ENCODE data around the gene PPP1R26. TPM values are rescaled to one million over a fixed set of nuclear protein-coding genes. Genes with fewer than 3 reads are reported as not detected.
"Not testable (repeated sequence)": the region's sequence is repeated elsewhere in the genome, so short reads cannot be mapped to it uniquely, and the experiment has no call there.

Gene PPP1R26
- polyA plus RNA-seq, 6 donors from 2014 or later, result 0.27 to 0.47 (median 0.37) TPM; not detected in 3

DNA sequence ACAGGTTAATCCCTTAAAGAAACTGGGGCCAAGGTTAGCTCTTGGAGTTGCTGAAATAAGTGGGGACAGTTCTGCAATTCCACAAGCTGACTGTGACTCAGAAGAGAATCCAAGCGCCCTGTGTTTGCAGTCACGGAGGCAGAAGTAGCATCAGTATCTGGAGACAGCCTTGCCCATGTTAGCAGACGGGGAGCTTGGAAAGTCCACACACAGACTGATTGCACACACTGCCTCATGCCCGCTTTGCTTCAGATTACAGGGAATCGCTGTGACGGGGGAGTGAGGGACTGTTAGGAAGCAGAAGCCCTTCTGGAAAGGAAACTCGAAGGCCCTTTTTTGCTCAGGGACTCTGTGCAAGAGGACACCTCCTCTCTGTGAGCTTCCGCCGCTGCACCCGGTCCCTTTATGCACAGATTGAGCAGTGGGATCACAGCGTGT, 30.9 kb upstream of the PPP1R26 start:
- peaks cover 0 to 4% (median 0%) of the 10 kb centered on the region in 3 donors for H3K4me1 Mint-ChIP-seq
- no peaks in the 10 kb centered on the region for H3K36me3 Mint-ChIP-seq
- ATAC-seq (ENCODE audit: low read depth in 2 of 2), result no peak
- H3K27ac Mint-ChIP-seq, result no peak overlapping the region
- H3K4me3 Mint-ChIP-seq, result no peak overlapping the region
- no peak for DNase-seq
- H3K27me3 Mint-ChIP-seq, result no peaks in the 10 kb centered on the region
- peaks cover 0 to 7% (median 2%) of the 10 kb centered on the region in 7 donors for H3K9me3 Mint-ChIP-seq

DNA sequence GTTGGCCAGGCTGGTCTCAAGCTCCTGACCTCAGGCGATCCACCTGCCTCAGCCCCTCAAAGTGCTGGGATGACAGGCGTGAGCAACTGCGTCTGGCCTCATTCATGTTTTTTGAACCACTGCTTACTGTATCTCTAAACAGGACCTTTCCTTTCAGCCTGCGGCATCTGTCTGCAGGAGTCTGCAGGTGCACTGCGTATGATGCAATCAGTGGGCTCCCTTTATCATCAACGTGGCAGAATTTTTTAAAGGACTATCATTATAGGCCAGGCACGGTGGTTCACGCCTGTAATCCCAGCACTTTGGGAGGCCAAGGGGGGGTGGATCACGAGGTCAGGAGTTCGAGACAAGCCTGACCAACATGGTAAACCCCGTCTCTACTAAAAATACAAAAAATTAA, 30.1 kb upstream of the PPP1R26 start:
- not testable (repeated sequence) for H3K27ac Mint-ChIP-seq; H3K9me3 Mint-ChIP-seq; H3K27me3 Mint-ChIP-seq; H3K36me3 Mint-ChIP-seq; DNase-seq; ATAC-seq (ENCODE audit: low read depth in 2 of 2); H3K4me3 Mint-ChIP-seq; H3K4me1 Mint-ChIP-seq

DNA sequence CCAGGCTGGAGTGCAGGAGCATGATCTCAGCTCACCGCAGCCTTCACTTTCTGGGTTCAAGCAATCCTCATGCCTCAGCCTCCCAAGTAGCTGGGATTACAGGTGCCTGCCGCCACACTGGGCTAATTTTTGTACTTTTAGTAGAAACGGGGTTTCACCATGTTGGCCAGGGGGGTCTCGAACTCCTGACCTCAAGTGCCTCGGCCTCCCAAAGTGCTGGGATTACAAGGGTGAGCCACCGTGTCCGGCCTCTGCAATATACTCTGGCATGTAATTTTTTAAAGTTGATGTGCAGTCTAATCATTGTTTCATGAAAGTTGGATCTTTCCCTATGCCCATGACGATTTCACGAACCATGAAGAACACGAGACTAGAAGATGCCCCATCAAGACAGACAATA, 28.6 kb upstream of the PPP1R26 start:
- no peaks in the 10 kb centered on the region for H3K36me3 Mint-ChIP-seq

DNA sequence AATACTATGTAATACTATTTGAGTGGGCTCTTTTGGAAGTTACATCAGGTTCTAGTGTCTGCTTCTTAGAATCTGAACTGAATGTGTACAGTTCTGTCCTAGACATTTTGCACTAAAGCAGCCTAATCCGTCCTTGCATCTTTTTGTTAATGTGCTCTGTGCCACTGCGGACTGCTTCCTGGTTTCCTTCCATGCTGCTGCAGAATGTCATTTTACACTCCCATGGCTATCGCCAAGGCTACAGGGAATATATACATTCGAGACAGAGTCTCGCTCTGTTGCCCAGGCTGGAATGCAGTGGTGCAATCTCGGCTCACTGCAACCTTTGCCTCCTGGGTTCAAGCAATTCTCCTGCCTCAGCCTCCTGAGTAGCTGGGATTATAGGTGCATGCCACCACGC, 27.7 kb upstream of the PPP1R26 start:
- H3K36me3 Mint-ChIP-seq; ATAC-seq (ENCODE audit: low read depth in 2 of 2); H3K4me1 Mint-ChIP-seq; H3K9me3 Mint-ChIP-seq; DNase-seq; H3K4me3 Mint-ChIP-seq: not testable (repeated sequence)
- Mint-ChIP-seq H3K27me3 (peaks cover 5 to 19% (median 8%) of the 10 kb centered on the region in 3 donors), H3K27ac (peak overlapping the region in 1 of 6 donors; percentile 33)

More for the DNA sequence above, 28.6 kb upstream of the PPP1R26 start:
- Mint-ChIP-seq H3K4me1 (no peaks in the 10 kb centered on the region), H3K4me3 (no peak overlapping the region), H3K9me3 (peaks cover 0 to 9% (median 4%) of the 10 kb centered on the region in 7 donors), H3K27ac (no peak overlapping the region), H3K27me3 (peaks cover 5 to 14% (median 8%) of the 10 kb centered on the region in 3 donors)
- ATAC-seq (ENCODE audit: low read depth in 2 of 2) (no peak), DNase-seq (no peak)

DNA sequence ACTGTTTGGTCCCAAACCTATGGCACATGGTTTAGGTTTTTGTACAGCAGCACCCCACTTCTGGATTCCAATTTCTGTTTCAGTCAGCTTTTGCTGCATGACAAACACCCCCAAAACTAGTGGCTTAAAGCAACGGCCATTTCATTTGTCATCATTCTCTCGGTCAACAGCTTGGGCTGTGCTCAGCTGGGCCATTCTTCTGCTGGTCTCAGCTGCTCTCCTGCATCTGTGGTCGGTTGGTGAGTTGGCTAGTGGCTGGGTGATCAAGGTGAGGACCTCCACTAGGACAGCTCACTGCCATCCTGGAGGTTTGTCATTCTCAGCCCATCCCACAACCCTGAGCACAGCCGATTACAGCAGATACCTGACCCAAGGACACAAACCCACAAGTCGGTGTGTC, 24.8 kb upstream of the PPP1R26 start:
- ATAC-seq (ENCODE audit: low read depth in 2 of 2) (no peak), DNase-seq (no peak)
- Mint-ChIP-seq H3K4me3 (no peak overlapping the region), H3K4me1 (no peaks in the 10 kb centered on the region), H3K9me3 (peaks cover 2 to 13% (median 5%) of the 10 kb centered on the region in 7 donors), H3K27ac (no peak overlapping the region), H3K36me3 (peaks cover 0 to 4% of the 10 kb centered on the region in 2 donors), H3K27me3 (peaks cover 13 to 33% (median 31%) of the 10 kb centered on the region in 3 donors)

DNA sequence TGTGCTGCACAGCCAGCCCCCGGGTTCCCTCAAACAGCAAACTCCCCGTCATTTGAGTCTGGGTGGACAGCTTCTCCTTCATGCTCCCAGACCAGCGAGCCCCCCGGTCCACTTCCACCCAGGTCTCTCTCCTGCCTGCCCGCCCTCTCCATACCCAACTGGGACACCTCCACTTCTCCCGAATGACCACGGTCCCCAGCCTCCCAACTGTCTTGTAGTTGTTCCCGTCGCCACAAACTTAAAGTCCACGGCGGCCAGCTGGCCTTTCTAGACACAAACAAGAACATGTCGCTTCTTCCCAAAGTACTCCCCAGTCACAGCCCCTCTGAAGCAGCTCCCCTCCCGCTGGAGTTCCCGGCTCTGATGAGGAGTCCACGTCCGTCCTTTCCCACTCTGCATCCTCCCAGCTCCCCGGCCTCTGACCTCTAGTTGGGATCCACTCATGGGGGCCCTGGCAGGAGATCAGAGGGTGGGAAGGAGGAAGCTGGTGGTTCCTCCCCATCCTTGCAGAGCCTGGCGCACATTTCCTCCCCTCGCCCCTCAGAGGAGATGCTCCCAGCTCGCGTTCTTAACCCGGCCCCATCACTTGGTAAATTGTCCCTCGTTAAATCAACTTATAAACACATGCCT, 24.1 kb upstream of the PPP1R26 start:
- Mint-ChIP-seq H3K4me3 (no peak overlapping the region), H3K4me1 (no peaks in the 10 kb centered on the region), H3K9me3 (peaks cover 2 to 13% (median 5%) of the 10 kb centered on the region in 7 donors), H3K27me3 (peaks cover 14 to 39% (median 38%) of the 10 kb centered on the region in 3 donors), H3K36me3 (peaks cover 0 to 4% of the 10 kb centered on the region in 2 donors), H3K27ac (no peak overlapping the region)
- ATAC-seq (ENCODE audit: low read depth in 2 of 2) (no peak), DNase-seq (no peak)

DNA sequence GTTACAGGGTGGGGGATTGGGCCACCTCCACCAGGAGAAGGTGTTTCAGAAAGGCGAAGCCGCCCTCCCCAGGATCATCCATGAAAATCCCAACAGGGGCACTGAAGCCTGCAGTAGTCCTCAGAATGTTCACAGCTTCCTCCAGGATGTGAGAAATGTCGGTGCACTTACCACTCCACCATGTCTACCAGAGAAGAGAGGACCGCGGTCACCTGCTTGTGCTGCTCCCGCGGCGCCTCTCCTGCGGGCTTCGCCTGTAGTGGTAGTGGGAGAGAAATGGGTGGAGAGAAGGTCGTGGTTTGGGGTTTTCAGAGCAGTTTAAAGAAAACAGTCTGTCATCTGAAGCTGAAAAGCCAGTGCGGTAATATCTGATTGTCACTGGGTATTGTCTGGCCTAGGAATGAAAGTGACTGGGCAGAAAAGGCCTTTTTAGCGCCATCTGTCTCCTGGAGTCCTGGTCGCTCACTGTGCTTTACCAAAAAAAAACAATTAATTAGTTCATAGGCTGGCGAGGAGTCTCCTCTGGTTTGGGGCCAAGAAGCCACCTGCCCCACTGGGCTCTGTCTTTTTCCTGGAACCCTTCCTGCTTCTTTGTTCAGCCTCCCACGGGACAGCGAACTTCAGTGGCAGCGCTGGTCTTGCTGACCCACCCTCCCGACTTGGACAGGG, 23.0 kb upstream of the PPP1R26 start:
- Mint-ChIP-seq H3K4me3 (no peak overlapping the region), H3K9me3 (peaks cover 2 to 13% (median 5%) of the 10 kb centered on the region in 7 donors), H3K27me3 (peaks cover 19 to 46% (median 43%) of the 10 kb centered on the region in 3 donors), H3K4me1 (no peaks in the 10 kb centered on the region), H3K27ac (peak overlapping the region in 1 of 6 donors; percentile 70), H3K36me3 (peaks cover 0 to 4% of the 10 kb centered on the region in 2 donors)
- ATAC-seq (ENCODE audit: low read depth in 2 of 2) (no peak), DNase-seq (no peak)

DNA sequence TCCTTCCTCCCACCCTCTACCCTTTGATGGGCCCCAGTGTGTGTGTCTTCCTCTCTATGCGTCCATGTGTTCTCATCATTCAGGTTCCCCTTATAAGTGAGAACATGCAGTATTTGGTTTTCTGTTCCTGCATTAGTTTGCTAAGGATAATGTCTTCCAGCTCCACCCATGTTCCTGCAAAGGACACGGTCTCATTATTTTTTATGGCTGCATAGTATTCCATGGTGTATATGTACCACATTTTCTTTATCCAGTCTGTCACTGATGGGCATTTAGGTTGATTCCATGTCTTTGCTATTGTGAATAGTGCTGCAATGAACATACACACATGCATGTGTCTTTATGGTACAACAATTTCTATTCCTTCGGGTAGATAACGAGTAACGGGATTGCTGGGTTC, 21.1 kb upstream of the PPP1R26 start:
- not testable (repeated sequence) for H3K27ac Mint-ChIP-seq; DNase-seq; ATAC-seq (ENCODE audit: low read depth in 2 of 2); H3K4me3 Mint-ChIP-seq; H3K36me3 Mint-ChIP-seq; H3K4me1 Mint-ChIP-seq
- peaks cover 30 to 56% (median 55%) of the 10 kb centered on the region in 3 donors for H3K27me3 Mint-ChIP-seq
- H3K9me3 Mint-ChIP-seq, result peaks cover 2 to 13% (median 5%) of the 10 kb centered on the region in 7 donors

DNA sequence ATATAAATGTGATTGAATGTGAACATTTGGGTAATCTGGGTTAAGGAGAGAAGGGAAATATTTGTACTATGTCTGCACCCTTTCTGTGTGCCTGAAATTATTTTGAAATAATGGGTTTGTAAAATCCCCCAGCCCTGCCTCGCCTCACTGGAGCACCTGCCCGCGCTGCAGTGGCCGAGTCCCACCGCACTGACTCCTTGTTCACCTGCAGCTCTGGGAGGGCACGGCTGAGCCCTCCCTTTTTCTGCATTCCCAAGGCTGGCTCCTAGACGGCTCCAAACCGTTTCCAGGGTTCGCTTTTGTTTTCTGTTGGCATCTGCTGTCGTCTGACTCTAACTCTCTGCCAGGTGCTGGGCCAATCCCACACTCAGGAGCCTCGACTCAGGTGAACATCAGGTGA, 17.6 kb upstream of the PPP1R26 start:
- Mint-ChIP-seq H3K9me3 (peaks cover 0 to 5% (median 4%) of the 10 kb centered on the region in 7 donors), H3K36me3 (peaks cover 0 to 4% of the 10 kb centered on the region in 2 donors), H3K27me3 (peaks cover 30 to 68% (median 53%) of the 10 kb centered on the region in 3 donors), H3K27ac (no peak overlapping the region), H3K4me3 (no peak overlapping the region), H3K4me1 (no peaks in the 10 kb centered on the region)
- ATAC-seq (ENCODE audit: low read depth in 2 of 2) (no peak), DNase-seq (no peak)

DNA sequence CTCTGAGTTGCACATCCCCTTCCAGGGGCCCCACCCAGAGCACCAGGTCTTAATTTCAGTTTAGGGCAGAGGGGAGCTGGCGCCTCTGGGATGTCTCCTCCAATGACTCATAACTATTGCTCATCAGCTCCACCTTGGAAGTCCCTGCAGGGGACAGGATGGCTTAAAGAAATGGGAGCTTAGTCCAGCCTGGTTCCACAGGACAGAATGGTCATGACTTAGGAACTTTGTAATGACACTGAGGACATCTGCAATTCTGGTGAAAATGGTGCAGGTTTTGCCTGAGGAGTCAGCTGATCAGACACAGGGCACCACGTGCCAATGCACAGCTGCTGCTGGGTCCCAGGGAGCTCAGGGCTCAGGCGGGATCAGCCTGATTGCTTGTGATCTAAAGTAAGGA, 16.4 kb upstream of the PPP1R26 start:
- Mint-ChIP-seq H3K9me3 (peaks cover 0 to 5% (median 4%) of the 10 kb centered on the region in 7 donors), H3K4me1 (no peaks in the 10 kb centered on the region), H3K36me3 (peaks cover 0 to 4% of the 10 kb centered on the region in 2 donors), H3K27me3 (peaks cover 35 to 68% (median 57%) of the 10 kb centered on the region in 3 donors), H3K27ac (no peak overlapping the region), H3K4me3 (no peak overlapping the region)
- DNase-seq (no peak), ATAC-seq (ENCODE audit: low read depth in 2 of 2) (no peak)

DNA sequence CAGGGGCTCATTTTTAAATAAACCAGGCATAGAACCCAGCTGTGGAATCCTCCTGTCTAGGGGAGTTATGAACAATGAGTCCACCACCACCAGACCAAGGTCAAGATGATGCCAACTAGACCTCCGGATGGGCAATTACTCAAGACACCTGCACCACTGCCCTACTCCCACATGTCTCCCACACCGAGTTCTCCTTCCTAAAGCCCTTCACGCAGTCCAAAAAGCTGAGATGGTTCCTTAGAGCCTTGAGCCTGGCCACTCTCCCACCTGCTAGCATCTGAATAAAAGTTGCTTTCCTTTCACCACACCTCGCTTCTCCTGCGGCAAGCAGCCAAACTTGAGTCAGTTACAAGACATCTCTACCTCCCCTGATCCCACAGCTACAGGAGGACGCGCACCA, 15.4 kb upstream of the PPP1R26 start:
- peak overlapping the region in 1 of 6 donors; percentile 33 for H3K27ac Mint-ChIP-seq

DNA sequence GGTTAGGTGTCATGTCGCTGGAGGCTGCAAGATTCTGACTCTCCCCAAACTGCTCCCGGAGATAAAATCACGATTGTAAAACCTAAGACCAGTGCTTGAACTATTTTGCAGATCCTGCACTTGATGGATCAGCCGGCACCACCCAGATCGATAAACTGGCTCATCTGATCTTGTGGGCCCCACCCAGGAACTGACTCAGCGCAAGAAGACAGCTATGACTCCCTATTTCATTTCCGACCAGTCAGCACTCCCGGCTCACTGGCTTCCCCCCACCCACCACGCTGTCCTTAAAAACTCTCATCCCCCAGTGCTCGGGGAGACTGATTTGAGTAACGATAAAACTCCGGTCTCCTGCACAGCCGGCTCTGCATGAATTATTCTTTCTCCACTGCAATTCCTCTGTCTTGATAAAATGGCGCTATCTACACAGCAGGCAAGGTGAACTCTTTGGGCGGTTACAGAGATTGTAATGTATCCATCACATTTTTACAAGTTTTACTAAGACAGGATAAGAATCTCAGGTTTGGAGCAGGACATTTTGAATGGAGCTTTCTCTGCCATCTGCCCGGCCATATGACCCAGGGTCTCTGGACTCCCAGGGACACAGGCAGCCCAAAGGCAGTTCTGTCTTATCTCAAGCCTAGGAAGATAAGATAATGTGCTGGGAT, 10.6 kb upstream of the PPP1R26 start:
- Mint-ChIP-seq H3K4me1 (peaks cover 0 to 4% (median 0%) of the 10 kb centered on the region in 3 donors), H3K27me3 (peaks cover 37 to 70% (median 42%) of the 10 kb centered on the region in 3 donors), H3K27ac (no peak overlapping the region), H3K36me3 (peaks cover 0 to 8% of the 10 kb centered on the region in 2 donors), H3K4me3 (no peak overlapping the region), H3K9me3 (no peaks in the 10 kb centered on the region)
- ATAC-seq (ENCODE audit: low read depth in 2 of 2) (no peak), DNase-seq (no peak)

More for the DNA sequence above, 15.4 kb upstream of the PPP1R26 start:
- no peaks in the 10 kb centered on the region for H3K36me3 Mint-ChIP-seq
- no peaks in the 10 kb centered on the region for H3K9me3 Mint-ChIP-seq
- H3K27me3 Mint-ChIP-seq, result peaks cover 40 to 69% (median 52%) of the 10 kb centered on the region in 3 donors
- H3K4me3 Mint-ChIP-seq, result no peak overlapping the region
- DNase-seq, result no peak
- H3K4me1 Mint-ChIP-seq, result no peaks in the 10 kb centered on the region
- ATAC-seq (ENCODE audit: low read depth in 2 of 2), result no peak

DNA sequence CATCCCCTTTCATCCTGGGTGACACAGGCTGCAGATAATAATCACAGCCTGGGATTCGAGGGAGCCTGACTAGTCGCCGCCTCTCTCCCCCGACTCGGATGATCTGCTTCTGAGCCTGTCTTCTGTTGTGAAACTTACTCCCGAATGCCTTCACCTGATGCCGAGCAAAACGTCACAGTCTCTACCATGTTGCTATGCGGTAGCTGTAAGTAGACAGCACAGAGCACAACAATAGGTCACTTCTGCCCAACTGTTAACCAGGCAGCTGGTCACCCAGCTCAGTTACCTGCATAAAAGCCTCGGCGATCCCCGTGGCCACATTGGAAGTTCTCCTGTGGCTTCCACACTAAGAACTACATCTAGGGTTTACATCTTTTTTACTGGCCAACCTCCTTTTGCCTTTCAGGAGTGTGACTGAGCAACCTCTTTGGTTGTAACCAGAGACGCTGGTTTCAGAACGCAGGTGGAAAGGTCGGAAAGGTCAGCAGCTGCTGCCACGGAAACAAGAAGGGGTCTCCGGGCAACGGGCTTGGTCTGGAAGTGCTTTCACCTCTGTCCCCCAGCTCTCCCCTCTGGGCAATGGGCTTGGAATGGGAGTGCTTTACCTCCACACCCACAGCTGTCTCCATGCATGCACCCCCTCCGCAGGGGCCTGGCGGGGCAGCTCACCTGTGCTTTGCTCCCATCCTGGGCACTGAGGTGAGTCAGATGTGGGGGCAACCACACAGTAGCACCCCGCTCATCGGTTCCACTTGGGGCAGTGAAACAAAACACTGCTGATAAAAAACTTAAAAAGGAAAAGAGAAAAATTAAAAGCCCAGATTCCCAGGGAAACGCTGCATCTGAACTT, 7.6 kb upstream of the PPP1R26 start:
- H3K27ac Mint-ChIP-seq, result no peak overlapping the region
- ATAC-seq (ENCODE audit: low read depth in 2 of 2) (no peak), DNase-seq (no peak)
- H3K4me1 Mint-ChIP-seq, result peaks cover 0 to 4% (median 0%) of the 10 kb centered on the region in 3 donors
- peaks cover 0 to 8% of the 10 kb centered on the region in 2 donors for H3K36me3 Mint-ChIP-seq
- H3K27me3 Mint-ChIP-seq, result peaks cover 33 to 61% (median 33%) of the 10 kb centered on the region in 3 donors
- peak overlapping the region in 1 of 8 donors; percentile 61 for H3K4me3 Mint-ChIP-seq
- H3K9me3 Mint-ChIP-seq, result no peaks in the 10 kb centered on the region

Data from naive B cell (primary cell).